ENCODE measurements around the gene MAP1B. TPM values are rescaled to one million over a fixed set of nuclear protein-coding genes. Genes with fewer than 3 reads are reported as not detected.
"Not testable (repeated sequence)": the region's sequence is repeated elsewhere in the genome, so short reads cannot be mapped to it uniquely, and the experiment has no call there.

The MAP1B gene
- 11.3 and 21.9 TPM in 2 replicates for total RNA-seq (2014; rRNA removed; shearing (Covaris generic))

DNA sequence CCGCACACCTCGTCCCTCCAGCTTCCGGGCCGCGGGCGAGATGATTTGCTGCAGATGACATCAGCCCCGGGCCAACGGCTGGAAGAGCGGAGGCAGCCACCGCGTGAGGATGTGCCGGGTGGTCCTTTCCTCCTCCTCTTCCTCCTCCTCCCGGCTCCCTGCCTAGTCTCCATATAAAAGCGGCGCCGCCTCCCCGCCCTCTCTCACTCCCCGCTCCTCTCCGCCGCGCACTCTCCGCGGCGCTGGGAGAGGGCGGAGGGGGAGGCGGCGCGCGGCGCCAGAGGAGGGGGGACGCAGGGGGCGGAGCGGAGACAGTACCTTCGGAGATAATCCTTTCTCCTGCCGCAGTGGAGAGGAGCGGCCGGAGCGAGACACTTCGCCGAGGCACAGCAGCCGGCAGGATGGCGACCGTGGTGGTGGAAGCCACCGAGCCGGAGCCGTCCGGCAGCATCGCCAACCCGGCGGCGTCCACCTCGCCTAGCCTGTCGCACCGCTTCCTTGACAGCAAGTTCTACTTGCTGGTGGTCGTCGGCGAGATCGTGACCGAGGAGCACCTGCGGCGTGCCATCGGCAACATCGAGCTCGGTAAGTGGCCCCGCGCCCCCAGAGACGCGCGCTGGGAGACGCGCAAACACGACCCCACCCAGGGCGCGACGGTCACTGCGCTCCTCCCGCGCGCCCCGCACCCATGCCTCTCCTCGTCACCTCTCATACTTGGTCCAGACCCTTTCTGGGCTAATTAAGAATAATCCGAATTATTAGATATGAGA lies at the start of gene MAP1B:
Gene MAP1B (plus strand): TSS at position 345 of the 770 bp plus-strand sequence. CDS start 57 bp downstream, at position 402.
- DNase-seq (ENCODE audit: low spot score): peak; percentile 86
- in situ Hi-C loops (cut with HindIII; ENCODE audit: low sequenced_read_pairs): no loop called here

DNA sequence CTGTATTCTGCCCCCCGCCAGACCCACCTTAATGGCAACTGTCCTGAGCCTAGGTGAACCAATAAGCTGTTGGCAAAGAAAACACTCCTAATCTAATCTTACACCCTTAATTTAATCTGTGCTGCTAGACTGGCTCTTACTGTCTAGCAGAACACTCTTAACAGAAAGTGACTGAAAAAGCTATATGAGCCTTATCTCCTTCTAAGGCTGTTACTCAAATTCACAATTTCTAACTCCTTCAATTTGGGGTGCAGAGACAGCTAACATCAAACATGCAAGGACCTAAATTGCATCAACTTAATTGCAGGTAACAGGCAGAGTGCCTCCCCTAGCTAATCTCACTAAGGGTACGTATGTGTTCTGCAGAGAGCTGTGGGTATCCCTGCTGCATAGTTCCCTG lies 49.5 kb upstream of the MAP1B start:
- in situ Hi-C loops (cut with HindIII; ENCODE audit: low sequenced_read_pairs): no loop called here
- DNase-seq (ENCODE audit: low spot score): no peak

DNA sequence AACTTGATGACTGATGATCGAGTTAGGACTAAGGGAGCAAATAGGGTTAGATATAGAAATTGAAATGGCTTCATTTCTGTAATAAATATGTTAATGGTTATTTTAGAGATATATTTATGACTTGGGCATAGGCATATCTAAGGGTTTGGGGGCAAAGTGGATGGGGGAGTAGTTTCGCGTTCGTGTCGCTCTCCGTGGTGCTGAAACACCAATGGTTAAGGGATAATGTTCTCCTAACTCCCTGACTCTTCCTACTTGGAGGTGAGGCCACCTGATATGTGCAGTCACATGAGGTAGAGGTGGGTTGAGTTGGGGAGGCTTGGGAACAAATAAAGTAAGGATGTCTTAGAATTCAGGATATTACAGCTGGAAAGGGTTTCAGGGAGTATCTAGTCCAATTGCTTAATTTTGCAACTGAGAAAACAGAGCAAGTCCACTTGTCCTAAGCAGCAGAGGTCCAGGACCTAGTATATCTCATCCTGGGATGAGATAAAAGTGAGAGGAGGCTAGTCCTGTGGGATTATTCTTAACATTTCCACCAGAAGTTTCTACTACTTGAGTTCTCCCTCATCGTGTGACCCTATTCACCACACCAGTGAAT lies 44.0 kb upstream of the MAP1B start:
- in situ Hi-C loops (cut with HindIII; ENCODE audit: low sequenced_read_pairs): no loop called here
- no peak for DNase-seq (ENCODE audit: low spot score)

DNA sequence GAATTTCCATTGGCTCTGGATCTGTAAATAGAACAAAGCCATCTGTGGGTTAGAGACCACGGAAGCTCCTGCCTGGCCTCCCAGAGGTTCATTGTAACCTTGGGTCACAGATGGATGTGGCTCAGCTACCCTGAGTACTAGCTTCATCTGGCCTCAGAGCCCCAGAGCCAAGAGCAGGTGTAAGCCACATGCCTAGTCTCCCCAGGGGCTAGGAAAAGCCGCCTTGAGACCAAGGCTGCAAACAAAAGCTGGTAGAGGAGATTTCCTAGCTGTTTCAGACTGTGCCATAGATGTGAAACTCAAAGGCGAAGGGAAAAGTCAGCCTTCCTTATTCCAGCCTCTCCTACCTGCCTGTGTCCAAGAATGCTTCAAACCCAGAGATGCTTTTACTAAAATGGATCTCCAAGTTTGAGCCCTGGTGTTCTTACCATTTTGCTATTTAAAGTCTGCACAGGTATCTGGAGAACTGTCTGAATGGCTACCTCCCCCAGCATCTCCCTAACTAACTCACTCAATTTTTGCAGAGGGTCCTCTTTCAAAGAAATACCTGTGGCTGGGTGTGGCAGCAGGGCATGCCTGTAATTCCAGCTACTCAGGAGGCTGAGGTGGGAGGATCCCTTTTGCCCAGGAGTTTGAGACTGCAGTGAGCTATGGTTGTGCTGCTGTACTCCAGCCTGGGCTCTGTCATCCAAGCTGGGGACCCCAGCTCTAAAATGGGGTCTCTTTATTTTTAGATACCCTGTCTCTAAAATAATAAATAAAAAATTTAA lies 42.3 kb upstream of the MAP1B start:
- peak; percentile 59 for DNase-seq (ENCODE audit: low spot score)
- in situ Hi-C loops (cut with HindIII; ENCODE audit: low sequenced_read_pairs): no loop called here

DNA sequence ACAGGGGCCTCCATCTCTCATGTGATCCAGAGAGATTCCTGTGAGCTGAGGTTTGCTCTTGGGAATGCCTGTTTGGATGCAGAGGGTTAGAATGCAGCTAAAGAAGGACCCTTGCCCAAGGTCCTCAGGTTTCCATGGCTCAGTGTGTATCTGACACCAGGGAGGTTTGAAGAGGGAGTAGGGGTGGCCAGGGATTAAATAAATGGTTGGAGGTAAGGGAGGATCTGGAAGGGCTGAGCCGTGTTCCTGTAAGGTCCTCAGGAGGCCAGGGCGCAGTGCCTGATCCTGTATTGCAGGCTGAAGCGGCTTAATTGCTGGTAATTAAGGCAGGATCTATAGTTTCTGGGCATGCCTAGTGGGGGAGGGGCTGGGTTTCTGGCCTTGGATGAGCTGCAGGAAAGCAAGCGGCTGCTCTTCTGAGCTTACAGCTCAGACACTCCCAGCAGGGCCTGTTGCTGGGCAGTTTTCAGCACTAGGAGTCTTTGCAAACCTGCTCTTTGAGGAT lies 41.5 kb upstream of the MAP1B start:
- in situ Hi-C loops (cut with HindIII; ENCODE audit: low sequenced_read_pairs): no loop called here
- DNase-seq (ENCODE audit: low spot score): peak; percentile 88

DNA sequence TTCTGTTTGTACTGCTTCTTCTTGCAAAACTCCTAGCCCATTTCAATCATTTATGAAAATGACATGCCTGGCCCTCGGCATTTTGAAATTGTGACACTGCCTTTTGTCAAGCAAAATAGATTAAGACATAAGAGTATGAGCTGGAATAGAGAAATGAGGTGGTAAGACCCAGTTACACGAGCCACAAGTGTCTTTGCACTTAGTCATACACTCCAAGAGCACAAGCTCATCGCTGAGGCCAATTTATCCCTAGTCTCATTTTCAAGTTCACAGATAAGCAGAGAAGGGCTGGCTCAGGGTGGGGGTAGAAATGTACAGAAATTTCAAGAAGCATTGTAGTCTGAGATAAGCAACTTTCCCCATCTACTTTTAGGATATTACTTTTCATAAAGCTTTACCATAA lies 40.6 kb upstream of the MAP1B start:
- in situ Hi-C loops (cut with HindIII; ENCODE audit: low sequenced_read_pairs): no loop called here
- peak; percentile 16 for DNase-seq (ENCODE audit: low spot score)

DNA sequence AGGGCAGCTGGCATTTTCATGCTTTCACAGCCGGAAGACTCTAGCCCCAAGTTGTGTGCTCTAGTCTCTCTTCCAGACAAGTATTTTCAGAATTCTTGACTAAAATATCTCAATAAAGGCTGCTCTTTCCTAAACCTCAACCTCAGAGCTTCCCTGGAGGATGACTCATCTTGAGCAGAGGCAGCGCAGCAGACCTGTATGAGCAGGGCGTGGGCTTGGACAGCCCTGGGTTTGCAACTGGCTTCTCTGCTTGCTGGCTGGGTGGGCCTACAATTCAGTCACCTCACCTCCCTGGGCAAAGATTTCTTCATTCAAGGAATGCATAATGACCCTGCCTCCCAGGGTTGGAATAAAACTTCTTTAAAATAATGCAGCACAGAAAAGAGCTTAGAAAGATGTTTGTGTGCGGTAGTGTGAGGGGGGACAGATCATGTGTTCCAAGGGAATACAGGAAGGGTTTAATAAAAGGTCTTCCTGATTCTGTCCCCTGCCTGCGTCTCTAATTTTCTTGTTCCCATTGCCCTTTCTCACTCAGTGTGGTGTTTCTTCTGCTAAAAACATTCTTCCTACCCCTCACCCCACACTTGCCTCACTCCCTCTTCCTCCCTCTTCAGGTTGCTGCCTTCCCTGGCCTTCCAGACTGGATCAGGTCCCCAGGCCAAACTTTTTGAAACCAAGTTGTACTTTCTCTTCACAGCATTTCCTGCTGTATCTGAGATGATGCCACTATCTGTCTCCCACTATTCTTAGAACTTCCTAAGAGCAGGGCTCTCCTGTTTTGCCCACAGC lies 39.4 kb upstream of the MAP1B start:
- no peak for DNase-seq (ENCODE audit: low spot score)
- in situ Hi-C loops (cut with HindIII; ENCODE audit: low sequenced_read_pairs): no loop called here

DNA sequence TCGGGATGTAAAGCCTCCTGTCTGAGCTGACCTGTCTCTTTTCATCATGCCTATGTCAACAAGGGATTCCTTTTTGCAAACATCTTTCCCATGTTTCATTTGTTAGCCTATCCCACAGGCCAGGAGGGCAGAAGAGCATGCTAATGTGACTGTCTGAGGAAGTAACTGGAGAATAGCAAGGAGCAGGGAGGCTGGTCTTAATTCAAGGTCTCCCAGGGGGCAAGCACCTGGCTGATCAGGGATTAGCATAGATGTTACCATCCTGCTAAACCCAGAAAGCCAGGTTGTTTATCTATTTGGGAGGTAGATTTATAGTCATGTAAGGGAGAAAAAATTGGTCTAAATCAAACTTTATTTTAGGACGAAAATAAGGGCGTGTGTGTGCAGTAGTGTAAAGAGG lies 36.7 kb upstream of the MAP1B start:
- in situ Hi-C loops (cut with HindIII; ENCODE audit: low sequenced_read_pairs): no loop called here
- no peak for DNase-seq (ENCODE audit: low spot score)

DNA sequence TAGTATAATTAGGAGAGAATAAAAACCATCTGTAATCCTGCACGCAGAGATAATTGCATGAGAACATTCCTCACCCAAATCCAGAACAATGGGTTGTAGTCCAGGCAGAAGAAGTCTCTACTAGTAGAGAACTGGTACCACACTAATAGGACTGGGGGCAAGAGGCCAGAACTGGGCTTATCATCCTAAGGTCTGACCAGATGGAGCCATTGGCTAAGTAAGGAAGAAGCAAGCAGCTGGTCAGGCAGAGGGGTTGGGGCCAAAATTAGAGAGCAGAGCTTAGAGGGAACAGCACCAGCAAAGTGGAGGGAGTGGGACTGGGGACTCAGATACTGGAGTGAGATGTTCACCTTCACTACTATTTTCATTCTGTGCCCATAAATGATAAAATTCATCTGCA lies 35.4 kb upstream of the MAP1B start:
- DNase-seq (ENCODE audit: low spot score): peak; percentile 55
- in situ Hi-C loops (cut with HindIII; ENCODE audit: low sequenced_read_pairs): no loop called here

DNA sequence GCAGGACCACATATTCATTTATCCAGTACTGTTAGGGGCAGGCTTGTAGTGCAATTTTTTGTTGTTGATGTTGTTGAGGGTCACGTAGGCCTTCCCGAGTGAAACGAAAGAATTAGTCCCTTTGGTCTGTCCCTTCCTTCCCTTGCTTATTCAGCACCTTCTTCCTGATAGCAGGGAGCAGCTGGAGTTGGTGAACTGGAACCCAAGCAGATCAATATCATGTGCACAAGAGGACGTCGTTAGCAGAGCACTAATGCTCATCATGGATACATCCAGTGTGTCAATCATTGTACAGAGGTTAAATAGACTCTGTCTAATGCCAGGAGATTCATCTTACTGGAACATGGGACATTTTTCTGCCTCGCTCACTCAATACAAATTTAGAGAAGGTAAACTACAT lies 33.0 kb upstream of the MAP1B start:
- no peak for DNase-seq (ENCODE audit: low spot score)
- in situ Hi-C loops (cut with HindIII; ENCODE audit: low sequenced_read_pairs): no loop called here

DNA sequence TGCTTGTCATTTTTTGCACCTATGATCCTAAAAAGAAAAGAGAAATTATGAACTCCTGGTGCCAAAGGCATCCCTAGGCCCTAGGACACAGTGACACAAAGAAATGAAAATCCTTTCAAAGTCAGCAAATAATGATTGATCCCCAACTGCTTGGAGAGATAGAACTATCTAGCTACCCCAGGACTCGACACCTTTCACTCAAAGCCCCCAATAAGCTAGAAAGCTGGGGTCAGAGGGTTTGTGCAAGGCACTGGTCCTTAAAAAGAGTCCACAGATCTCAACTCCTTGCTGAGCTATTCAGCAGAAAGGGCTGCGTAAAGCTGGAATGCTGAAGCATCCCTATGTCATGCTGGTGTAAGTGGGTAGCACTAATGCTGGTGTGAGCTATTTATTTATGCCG lies 31.8 kb upstream of the MAP1B start:
- DNase-seq (ENCODE audit: low spot score): no peak
- in situ Hi-C loops (cut with HindIII; ENCODE audit: low sequenced_read_pairs): loop anchor here (5.0 kb wide), 1 partner anchor 42 kb away; no protein-coding TSS in a partner anchor

DNA sequence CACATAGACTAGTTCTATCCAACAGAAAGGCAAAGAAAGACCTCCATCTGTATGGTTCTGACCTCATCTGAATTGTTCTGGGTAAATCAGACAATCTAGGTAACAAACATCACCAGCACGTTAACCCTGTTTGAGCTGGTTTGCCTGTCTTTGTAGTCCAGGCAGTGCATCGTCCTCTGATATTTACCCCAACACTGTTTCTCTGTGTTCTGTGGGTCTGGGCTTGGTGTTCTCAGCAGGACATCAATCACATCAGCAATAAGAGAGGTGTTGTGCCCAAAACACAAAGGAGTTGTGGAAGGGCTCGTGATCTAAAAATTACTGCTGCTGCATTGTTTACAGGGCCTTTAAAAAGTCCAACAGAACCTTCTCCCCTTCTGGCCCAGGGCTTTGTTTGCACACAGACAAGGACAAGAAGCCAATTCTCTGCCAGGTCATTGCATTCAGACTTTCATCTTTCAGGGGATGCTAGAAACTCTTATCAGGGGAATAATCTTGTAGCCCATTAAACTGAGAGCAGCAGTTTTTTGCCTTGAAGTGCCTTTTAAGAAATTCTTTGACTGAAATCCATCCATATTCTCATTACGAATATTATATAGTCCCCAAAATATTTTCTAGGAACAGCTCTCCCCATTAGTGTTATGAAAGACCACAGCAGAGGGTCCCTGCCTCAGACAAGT lies 30.5 kb upstream of the MAP1B start:
- no peak for DNase-seq (ENCODE audit: low spot score)
- in situ Hi-C loops (cut with HindIII; ENCODE audit: low sequenced_read_pairs): loop anchor here (5.0 kb wide), 1 partner anchor 41 kb away; no protein-coding TSS in a partner anchor

DNA sequence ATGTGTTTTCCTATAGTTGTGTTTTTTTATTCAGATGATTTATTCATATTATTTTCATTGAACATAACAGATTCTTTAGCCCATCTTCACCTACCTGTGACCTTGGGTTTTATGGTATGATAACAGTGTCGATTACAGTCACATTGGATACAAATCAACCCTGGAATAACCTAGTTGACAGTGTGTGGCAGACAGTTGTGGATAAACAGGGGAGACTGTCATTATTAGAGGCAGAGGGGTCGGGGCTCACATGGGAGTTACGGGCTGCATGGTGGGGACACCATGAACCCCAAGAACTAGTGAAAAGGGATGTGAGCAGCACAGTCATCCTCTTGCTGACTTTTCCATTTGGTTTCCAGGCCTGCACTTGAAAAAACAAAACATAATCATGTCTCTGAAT lies 29.9 kb upstream of the MAP1B start:
- in situ Hi-C loops (cut with HindIII; ENCODE audit: low sequenced_read_pairs): loop anchor here (5.0 kb wide), 1 partner anchor 40 kb away; no protein-coding TSS in a partner anchor

DNA sequence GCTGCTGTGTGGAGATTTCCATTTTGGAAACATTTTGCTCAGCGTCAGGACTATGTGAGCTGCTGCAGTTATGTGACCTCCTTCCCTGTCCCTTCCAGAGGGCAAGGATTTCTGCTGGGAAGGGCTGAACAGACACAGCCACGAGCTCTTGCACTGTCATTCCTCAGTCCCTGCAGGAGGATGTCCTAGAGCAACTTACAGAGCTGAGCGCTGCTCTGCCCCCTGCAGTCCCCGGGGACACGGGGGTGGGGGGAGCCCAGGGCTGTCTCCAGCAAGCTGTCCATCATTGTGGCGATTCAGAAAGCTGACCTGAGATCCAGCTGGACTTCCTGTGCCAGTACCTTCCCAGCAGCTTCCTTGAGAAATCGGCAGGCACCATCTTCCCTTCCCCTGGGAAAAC lies 28.0 kb upstream of the MAP1B start:
- in situ Hi-C loops (cut with HindIII; ENCODE audit: low sequenced_read_pairs): loop anchor here (5.0 kb wide), 1 partner anchor 38 kb away; no protein-coding TSS in a partner anchor

More for the DNA sequence above, 29.9 kb upstream of the MAP1B start:
- no peak for DNase-seq (ENCODE audit: low spot score)

DNA sequence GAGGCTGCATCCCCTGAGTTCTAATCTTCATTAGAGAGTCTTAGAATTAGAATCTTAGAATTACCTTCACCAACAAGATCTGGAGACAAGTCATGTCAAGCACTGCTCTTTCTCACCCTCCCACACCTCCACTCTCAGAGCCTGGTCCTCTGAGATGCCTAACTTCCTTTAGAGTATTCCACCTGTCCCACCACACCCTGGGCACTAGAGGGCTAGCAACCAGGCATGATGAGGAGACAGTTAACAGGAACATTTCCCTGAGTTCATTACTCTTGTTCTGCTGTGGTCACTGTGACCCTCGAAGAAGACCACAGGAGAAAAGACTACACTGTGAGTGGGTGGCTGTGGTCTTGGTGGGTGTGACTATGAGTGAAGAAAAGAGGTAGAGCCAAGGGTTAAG lies 25.2 kb upstream of the MAP1B start:
- in situ Hi-C loops (cut with HindIII; ENCODE audit: low sequenced_read_pairs): no loop called here
- DNase-seq (ENCODE audit: low spot score): no peak

More for the DNA sequence above, 28.0 kb upstream of the MAP1B start:
- peak; percentile 35 for DNase-seq (ENCODE audit: low spot score)

DNA sequence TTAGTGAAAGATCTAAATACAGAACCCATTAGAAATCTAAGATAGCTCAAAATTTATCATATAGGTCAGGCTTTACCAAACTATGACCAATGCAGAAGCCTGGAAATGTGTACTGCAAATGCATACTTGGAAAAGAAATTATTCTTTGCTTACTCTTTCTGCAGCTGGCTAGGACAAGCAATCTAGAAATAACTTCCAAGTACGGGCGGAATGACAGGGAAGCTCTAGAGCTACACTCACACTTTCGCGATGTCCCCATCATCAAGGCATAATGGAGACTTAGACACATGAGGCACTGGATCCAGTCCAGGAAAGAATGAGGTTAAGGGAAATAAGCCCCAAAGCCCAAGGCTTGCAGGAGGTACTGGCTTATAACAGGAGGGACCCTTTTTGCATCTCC lies 22.4 kb upstream of the MAP1B start:
- in situ Hi-C loops (cut with HindIII; ENCODE audit: low sequenced_read_pairs): no loop called here
- DNase-seq (ENCODE audit: low spot score): no peak

DNA sequence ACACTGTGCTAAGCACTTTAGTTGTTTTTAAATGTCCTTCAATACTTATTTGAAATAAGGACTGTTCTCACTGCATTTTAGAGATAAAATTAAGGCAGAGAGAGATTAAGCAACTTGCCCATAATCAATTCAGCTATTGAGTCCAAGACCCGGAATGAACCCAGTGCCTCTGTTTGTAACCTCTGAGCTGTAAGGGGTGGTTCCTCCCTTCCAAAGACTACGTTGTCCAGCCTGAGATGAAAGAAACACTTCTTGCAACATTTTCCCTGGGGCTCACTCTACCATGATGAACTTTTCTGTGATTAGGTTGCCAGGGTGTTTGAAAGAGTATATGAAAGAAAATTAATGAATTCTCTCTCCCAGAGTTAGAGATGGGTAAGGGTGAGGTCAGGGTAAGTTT lies 22.0 kb upstream of the MAP1B start:
- no peak for DNase-seq (ENCODE audit: low spot score)
- in situ Hi-C loops (cut with HindIII; ENCODE audit: low sequenced_read_pairs): no loop called here

DNA sequence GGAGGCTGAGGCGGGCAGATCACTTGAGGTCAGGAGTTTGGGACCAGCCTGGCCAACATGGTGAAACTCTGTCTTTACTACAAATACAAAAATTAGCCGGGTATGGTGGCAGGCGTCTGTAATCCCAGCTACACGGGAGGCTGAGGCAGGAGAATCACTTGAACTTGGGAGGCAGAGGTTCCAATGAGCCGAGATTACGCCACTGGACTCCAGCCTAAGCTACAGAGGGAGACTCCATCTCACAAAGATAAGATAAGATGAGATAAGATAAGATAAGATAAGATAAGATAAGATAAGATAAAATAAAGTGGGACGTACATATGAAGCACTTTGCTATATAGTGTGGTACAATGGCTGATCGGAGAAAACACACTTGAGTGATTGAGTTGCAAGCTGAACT lies 17.6 kb upstream of the MAP1B start:
- in situ Hi-C loops (cut with HindIII; ENCODE audit: low sequenced_read_pairs): not testable (repeated sequence)

More for the DNA sequence above, 17.6 kb upstream of the MAP1B start:
- DNase-seq (ENCODE audit: low spot score): not testable (repeated sequence)

Data from G401 (cell line).